CD1c-positive myeloid dendritic cell (primary cell): ENCODE data around the gene JAK1.
A peak's percentile ranks its signal among the peaks of the same experiment; 100 is the strongest.
"Not testable (repeated sequence)": the region's sequence is repeated elsewhere in the genome, so short reads cannot be mapped to it uniquely, and the experiment has no call there.

ENCODE experiments used
- DNase-seq: peaks from one replicate; pipeline ENCODE4 v3.0.0-alpha.2; 2016; ENCODE audit errors: extremely low spot score

The JAK1 gene

DNA sequence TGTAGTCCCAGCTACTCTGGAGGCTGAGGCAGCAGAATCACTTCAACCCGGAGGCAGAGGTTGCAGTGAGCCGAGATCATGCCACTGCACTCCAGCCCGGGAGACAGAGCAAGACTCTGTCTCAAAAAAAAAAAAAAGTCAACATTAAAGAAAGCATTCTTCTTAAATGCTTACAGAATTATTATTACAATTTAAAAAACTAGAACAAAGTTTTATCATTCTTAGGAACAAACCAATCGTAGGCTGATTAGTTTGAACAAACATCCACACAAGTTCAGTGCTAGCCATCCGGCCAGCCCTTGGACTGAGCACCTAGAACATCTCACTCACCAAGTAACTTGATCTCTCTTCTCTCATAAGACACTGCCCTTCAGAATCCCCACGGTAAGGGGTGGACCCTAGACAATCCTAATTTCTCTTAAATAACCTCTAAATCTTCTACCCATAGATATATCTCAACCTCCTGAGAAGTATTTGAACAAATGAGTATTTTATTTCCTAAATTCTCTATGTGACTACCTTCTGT lies 16.0 kb downstream of the JAK1 start:
- no peak for DNase-seq

DNA sequence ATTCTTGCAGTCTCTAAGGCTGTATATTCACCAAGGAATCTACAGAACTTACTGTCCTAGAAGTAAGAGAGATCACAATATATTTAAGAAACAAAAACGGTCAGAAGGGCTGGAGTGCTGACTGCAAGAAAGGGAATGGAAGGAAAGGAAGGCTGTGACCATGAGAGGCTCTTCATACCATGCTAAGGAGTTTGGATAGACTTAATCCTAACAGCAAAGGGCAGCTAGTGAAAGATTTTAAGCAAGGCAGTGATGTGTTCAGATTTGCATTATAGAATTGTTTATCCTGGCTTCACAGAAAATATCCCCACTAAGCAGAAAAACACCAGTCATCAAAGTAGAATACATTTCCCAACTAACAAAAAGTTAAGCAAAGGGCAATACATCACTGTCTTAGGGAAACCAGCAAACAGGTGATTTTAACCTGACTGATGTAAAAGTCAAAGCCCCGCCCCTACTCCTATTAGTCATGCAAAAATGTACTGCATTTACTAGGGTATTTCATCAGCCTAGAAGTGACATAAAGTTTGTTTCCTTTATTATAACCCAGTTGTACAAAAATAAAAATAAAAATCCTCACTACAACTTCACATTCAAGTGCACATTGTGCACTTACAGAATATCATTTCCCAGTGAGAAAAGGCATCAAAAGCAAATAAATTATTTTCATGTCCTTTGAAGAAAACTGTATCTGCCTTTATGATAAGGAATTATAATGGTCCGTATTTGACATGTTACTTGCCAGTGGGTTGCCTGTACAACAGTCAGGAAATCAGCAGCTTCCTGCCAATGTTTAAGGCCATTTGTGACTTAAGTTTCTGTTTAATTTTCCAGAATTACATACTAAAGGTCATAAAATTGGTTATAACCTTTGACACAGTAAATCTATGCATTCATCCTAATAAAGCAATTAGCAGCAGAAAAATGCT lies 17.2 kb downstream of the JAK1 start:
- peak; percentile 21 for DNase-seq

DNA sequence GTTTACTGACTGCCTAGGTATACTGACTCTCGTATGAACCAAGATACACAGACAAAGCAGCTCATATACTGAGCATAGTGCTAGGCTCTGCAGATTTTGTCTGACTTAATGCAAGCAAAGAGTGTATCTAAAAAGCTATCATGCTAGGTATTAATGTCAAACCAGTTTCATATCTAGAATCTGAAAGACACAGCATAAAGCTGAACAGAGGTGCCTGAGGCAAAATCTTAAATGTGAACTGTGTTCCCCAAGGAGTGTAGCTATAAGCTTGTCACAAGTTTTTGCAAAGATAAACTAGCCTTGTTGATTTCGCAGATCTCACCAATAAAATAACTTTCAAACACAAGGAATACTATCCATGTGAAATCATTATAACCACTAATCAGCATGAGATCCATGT lies 18.1 kb downstream of the JAK1 start:
- no peak for DNase-seq

DNA sequence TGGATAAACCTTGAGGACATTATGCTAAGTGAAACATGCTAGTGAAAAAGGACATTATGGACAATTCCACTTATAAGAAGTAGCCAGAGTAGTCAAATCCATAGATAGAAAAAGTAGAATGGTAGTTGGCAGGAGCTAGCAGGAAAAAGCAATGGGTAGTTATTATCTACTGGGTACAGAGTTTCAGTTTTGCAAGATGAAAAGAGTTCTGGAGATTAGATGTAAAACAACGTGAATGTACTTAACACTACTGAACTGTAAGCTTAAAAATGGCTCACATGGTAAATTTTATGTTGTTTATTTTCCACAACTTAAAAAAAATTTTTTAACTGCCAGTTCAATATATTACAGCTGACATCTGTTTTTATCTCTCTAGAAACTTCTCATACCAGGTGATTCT lies 19.4 kb downstream of the JAK1 start:
- no peak for DNase-seq

DNA sequence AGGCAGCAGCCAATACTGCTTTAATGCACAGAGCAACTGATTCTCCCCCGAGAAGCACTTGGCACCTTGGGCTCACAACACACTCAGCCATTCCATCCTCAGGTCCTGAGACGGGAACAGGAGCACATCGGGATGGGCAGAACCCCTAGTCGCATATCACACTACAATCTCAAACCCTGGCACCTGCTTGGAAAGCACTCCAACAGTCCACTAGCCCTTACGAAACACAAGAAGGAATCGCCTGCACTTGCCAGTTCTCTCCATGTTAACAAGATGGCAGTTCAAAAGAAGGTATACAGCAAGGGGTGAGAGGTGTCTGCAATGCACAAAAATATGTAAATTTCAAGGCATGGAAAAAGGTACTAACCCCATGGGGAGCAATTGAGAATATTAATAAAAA lies 21.4 kb downstream of the JAK1 start:
- DNase-seq: no peak

DNA sequence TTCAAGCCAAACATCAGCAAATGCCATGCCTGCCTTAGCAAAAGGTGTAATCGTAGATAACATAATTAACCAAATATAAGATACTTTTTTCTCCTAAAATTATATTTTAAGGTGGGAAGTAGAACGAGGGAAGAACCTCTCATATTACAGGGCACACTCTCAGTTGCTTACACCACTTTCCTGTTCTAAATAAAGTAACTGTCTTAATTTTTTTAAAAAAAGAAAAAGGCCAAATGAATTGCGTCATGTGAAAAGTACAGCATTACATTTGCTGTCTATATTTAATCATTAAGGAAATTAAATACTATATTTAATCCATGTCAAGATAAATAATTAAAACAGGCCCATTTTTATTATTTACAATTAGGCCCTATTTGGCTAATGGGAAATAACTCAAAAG lies 23.7 kb downstream of the JAK1 start:
- DNase-seq: no peak

DNA sequence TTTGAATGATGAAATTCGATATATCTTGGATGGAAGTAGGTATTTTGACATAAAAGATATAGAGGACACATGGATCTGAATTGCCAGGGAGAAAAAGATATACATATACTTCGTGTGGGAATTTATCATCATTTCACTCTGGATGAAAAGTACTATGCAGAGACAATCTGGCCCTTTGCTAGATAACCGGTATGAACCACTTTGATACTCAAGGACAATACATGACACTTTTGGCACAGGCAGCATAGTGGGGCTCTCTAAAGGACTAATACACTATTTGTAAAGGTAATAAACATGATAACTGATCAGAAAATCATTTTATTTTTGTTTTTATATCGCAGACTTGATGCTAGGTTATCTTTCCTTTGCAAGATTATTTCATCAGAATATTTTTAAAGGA lies 24.2 kb downstream of the JAK1 start:
- no peak for DNase-seq

DNA sequence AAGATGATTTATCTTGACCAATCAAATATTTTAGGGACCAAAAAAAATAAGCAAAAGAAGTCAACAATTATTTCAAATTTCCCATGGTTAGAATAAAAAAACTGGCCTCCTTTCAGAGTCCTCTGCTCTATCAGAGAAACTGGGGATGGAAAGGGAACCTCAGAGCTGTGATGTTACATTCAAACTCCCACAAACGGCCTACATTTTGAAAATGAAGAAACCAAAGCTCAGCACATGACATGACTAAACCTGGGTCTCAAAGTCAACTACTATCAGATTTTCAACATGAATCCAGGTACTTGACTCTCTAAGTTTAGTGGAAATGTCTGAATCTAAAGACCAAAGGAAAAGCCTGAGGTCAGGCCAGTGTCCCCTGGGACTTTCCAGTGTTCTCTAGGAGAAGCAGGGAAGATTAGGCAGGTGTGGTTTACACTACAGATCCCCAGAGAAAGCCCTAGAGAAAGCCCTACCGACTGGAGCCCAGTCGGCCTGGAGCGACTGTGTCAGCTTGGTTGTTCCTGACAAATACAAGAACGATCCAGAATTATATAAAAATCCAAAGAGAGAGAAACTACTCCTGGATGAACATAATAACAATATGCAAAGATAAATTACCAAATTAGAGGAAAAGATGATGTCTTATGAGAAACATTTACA lies 24.8 kb downstream of the JAK1 start:
- peak; percentile 50 for DNase-seq

DNA sequence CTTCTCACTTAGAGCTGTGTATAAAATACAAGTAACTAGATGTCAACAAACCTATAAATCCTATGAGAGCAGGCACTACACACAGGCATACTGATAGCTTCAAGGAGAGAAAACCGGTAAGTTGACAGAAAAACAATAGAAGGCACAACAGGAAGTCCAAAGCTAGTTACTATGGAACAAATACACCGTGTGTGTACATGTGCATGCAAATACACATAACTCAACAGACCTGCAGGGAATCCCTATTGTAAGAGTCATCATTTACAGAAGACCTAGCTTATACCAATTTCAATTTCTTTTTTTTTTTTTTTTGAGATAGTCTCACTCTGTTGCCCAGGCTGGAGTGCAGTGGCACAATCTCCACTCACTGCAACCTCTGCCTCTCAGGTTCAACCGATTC lies 26.3 kb downstream of the JAK1 start:
- peak; percentile 17 for DNase-seq

DNA sequence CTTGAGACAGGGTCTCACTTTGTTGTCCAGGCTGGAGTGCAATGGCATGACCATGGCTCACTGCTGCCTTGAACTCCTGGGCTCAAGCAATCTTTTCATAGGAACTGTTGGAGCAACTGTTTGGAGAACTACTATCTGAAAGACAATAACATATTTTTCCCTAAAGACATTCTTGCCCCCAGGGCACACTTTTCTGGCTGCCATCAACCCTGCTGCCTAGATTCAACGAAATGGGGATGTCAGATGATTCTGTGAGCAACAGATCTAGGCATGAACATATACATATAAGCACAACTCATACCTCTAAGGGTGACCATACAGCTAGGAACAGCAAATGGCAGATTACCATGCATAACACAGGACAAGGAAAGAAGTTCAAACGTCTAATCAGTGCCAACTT lies 27.4 kb downstream of the JAK1 start:
- no peak for DNase-seq

DNA sequence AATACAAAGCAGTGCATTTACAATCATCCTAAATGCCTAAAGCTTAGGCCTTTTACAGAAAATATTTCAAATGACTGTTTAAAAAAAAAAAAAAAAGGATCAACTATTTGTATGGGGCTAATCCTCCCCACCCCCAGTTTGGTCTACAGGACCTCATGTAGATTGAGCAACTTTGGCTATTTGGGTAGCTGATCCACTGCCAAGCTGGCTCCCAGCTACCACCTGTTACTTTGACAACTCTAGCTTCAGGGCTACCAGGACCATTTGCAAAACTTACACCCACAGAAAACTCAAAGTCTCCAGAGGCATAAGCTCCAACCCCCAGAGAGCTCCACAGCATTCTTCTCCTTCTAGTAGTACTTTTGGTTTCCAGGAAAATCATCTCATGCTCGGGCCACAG lies 29.4 kb downstream of the JAK1 start:
- no peak for DNase-seq

DNA sequence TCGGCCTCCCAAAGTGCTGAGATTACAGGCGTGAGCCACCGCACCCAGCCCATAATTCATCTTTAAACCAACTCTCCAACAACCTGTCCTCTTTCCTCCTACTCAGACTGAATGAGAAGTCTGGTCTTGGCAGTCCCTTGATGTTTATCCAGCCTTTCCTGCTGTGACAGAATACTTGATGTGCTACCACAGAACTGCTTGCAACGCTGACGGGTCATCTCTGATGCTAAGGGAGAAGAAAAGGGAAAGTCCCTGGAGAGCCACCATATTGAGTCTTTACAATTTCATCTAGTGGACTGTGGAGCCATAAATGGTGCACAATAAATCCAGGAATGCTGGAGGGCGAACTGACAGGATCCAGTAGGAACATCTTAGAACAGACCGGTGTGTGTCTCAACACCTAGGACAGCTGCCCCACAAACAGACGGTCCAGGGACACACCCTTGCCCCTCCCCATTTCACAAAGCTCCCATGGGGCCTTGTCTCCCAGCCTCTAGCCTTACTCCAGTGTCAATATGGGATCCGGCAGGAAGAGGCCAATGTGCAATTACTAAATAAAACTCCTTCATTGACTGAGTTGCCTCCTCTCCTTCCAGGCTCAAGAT lies 30.7 kb downstream of the JAK1 start:
- DNase-seq: no peak

DNA sequence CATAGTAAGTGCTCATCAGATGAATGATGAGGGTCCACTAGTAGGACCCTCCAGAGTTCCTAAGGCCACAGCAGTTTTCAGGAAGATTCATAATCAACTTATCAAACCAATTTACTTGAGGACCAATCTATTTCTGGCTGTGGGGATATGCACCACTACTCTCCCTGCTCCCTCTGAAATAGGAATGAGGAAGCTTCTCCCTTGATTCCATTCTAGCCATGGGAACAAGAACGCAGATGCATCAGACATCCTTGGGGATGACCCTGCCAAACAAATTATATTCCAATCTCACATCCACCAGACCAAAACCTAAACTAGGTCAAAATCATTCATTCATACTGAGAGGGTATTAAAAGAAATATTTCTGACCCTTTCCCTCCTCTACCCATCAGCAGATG lies 31.5 kb downstream of the JAK1 start:
- DNase-seq: no peak

DNA sequence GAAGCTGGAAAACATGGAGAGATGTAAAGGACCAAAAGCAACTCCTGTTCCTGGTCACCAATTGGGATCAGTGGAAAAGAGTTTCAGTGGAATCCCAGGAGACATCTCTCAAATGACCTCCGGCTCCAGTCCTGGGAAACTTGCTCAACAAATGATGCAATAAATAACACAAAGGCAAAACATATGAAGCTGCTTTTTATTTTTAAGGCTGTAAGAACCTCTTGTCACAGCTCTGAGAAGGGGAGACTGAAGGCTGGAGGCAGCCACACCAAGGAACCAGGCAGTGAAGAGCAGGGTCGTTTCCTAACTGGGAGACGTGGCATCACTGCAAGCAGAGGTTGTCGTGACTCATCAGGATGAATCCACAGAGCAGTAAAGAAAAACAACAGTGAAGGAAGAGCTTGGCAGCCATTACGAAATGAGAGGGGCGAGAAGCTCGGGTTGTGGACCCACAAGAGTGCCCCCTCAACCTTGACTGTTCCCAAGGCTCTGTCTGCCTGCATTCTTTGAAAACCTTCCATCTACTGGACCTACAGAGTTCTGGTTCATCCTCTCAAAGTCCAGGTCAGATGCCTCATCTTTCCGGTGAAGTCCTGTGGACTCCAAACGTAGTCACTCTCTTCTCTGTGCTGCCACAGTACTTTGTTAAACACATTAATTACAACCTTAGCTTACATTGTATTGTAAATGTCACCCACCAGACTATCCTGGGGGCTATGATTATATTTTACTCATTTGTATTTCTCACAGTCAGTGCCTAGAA lies 32.1 kb downstream of the JAK1 start:
- DNase-seq: peak; percentile 37

DNA sequence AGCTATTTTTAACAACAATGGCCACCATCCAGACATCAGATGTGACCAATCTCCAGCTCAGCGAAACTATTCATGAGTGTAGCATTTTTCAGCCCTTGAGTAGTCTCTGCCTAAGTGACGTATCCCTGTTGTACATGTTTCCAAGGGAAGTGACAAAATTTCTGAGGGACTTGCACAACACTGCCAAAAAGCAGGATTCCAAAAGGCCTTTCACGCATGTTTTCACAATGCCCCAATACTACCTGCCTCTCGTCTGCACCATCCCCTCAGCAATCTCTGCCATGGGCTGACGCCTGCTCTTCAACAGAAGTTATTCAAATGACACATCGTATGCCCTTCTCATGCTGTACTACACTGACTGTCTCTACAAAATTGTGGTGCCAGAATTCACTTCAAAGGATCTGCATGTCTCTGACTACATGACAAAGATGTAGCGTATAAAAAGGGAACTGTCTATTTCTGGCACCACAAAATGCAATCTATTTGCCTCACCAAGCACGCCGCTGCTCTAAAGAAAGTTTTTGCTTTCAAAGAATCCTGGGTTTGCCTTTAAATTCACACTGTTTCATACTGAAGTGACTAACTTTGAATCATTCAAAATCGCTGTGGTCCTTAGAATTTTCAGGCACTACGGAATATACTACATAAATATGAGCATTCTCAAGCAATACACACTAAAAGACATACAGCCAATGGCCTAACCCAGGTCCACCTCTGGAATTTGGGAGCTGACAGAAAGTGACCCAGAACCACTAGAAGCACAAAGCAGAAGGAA lies 32.9 kb downstream of the JAK1 start:
- DNase-seq: peak; percentile 90

DNA sequence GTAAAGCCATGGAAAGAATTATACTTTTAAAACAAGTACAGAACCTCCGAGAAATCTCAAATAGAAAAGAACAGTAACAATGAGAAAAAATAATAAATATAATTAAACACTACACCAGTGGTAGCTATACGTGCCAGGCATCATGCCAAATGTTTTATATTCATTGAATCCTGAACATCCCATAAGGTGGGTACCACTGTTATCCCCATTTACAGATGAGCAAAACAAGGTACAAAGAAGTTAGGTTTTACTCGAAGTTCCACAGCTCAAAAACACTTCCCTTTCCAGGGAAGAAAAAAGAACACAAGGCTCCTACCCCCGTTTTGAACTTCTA lies 33.4 kb downstream of the JAK1 start:
- DNase-seq: no peak

DNA sequence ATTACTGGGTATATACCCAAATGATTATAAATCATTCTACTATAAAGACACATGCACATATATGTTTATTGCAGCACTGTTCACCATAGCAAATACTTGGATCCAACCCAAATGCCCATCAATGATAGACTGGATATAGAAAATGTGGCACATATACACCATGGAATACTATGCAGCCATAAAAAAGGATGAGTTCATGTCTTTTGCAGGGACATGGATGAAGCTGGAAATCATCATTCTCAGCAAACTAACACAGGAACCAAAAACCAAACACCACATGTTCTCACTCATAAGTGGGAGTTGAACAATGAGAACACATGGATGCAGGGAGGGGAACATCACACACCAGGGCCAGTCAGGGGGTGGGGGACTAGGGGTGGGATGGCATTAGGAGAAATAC lies 35.7 kb downstream of the JAK1 start:
- DNase-seq: not testable (repeated sequence)

DNA sequence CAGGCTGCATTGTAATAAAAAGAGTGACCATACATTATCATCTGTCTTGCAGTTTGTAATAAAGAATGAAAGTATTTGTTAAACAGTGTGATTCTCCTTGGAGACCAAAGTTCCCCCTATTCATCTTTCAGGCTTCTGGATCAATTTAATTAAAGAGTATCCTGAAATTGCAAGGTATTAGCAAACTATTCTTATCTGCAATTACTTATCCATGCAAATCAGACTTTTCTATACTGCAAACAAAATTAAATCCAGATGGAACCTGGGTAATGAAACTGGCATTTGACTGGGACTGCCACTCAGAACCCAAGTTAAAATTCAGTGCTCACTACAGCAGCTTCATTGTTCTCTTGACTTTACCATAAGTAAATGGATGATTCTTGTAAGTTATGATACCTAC lies 37.1 kb downstream of the JAK1 start:
- DNase-seq: no peak

DNA sequence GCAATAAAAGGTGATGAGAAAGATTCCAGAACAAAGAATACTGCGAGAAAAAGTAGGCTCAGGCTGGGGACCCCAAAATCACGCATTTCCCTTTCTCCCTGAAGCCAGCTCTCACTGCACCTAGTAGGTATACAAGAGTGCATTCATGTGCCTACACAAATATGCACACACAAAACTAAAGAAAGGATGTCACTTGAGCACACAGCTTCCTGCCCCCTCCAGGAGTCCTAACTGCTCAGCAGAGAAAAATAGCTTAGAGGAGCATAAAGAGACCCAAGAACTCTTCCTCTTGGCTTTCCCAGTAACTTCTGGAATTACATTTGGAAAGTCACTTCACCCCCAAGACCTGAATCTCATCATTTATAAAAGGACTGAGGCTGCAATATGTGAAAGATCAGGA lies 38.0 kb downstream of the JAK1 start:
- DNase-seq: no peak

DNA sequence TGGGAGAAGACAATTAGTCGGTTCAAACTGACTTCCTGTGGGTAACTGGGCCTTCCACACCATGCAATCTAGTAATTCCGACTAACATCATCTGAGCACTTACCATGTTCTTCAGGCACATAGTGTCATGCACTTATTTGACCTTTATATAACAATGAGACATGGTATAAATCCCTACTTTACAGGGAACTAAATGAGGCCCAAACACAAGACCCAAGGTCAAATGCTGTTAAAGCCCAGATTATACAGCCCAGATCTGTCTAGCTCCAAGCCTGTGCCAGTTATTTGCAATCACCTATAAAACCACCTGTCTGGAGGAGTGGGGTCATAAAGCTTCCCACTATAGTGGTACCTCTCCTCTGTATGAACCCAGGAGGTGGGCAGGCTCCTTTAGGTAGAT lies 40.8 kb downstream of the JAK1 start:
- DNase-seq: no peak

DNA sequence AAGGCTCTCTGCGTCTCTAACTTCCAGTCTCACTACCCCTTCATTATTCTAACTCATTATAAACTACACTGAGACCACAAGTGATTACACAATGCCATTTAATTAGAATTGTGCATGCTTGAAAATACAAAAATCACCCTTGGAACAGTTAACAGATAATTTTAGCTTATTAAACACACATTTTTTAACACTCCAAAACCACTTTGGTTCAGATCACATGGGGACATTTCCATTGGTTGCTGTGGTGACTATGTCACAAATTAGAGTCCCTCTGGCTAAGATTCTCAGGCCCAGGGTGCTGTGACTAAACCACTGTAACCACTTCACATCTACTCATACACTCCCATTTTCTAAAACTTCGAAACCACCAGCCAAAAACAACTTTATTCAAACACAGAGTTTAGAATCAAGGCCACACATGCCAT lies 43.0 kb downstream of the JAK1 start:
- no peak for DNase-seq
